GM19043 (cell line): Measurements from ENCODE around the gene TCTN3.
"Not testable (repeated sequence)": the region's sequence is repeated elsewhere in the genome, so short reads cannot be mapped to it uniquely, and the experiment has no call there.

ENCODE experiments used
- ATAC-seq: cut with Tn5 transposase; IDR thresholded peaks from one replicate; pipeline ENCODE4 v1.9.1; 2021; ENCODE audit warnings: low read depth; ENCODE audit not compliant: unreplicated experiment

The TCTN3 gene, protein sequence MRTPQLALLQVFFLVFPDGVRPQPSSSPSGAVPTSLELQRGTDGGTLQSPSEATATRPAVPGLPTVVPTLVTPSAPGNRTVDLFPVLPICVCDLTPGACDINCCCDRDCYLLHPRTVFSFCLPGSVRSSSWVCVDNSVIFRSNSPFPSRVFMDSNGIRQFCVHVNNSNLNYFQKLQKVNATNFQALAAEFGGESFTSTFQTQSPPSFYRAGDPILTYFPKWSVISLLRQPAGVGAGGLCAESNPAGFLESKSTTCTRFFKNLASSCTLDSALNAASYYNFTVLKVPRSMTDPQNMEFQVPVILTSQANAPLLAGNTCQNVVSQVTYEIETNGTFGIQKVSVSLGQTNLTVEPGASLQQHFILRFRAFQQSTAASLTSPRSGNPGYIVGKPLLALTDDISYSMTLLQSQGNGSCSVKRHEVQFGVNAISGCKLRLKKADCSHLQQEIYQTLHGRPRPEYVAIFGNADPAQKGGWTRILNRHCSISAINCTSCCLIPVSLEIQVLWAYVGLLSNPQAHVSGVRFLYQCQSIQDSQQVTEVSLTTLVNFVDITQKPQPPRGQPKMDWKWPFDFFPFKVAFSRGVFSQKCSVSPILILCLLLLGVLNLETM

DNA sequence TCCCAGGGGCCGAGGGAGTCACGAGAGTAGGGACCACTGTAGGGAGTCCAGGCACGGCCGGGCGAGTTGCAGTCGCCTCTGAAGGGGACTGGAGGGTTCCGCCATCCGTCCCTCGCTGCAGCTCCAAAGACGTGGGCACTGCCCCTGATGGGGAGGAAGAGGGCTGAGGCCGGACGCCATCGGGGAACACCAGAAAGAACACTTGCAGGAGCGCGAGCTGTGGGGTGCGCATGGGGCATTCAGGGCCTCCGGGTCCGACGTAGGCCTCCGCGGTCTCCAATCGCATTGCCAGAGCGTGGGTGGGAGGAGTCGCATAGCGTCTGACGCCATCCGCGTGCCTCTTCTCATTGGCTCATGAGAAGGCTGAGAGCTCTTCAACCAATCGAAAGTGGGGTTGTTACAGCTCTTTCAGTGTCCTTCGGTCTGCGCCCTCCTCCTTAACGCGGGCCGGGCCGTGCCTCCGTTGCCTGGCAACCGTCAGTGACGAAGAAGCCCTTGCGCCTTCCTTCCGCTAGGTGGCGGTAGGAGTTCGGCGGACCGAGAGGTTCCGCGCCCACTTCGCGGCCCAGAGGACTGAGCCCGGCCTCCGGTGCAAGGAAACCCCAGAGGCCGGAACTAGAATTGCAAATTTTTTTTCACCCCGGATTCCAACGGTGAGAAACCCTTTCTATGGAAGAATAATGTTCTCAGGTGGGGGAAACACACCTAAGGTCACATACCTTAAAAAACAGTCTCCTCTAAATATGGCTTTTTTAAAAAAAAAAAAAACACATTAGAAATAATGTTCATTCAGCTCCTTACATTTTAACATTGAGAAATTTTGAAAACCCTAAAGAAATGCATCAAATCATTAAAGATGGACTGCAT, at the start of gene TCTN3:
Gene TCTN3, minus strand, starts transcription at position 260 of the 867 bp plus-strand sequence. Its CDS starts 28 bp downstream, at position 232.
- peak; percentile 99 for ATAC-seq

DNA sequence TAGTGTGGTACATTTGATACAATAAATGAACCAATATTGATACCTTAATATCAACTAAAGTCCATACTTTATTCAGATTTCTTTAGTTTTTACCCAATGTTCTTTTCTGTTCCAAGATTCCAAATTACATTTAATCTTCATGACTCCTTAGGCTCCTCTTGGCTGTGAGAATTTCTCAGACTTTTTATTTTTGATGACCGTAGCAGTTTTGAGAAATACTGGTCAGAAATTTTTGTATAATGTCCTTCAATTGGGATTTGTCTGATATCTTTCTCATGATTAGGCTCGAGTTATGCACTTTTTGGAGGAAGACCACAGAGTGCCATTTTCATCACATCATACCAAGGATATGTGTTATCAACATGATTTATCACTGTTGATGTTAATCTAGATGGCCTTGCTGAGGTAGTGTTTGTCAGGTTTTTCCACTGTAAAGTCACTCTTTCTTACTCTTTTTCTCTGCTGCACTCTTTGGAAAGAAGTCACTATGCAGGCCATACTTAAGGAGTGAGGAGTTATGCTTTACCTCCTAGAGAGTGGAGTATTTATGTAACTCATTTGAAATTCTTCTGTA, 49.3 kb upstream of the TCTN3 start:
- no peak for ATAC-seq

DNA sequence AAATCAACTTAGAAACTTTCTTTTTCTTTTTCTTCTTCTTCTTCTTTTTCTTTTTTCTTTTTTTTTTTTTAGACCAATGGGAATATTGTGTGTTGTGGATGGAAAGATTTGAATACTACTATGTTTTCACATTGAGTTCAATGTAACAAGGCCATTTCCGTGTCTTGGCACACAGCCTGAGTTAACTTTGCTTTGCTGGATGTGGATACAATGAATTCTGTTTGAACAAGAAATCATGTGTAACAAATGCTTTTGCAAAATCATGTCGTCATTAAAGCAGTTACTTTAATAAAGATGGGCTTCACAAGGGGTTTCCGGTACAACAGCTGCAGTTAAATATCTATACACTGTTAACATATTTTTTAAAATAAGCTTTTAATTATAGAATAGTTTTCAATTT, 48.8 kb upstream of the TCTN3 start:
- peak; percentile 24 for ATAC-seq

DNA sequence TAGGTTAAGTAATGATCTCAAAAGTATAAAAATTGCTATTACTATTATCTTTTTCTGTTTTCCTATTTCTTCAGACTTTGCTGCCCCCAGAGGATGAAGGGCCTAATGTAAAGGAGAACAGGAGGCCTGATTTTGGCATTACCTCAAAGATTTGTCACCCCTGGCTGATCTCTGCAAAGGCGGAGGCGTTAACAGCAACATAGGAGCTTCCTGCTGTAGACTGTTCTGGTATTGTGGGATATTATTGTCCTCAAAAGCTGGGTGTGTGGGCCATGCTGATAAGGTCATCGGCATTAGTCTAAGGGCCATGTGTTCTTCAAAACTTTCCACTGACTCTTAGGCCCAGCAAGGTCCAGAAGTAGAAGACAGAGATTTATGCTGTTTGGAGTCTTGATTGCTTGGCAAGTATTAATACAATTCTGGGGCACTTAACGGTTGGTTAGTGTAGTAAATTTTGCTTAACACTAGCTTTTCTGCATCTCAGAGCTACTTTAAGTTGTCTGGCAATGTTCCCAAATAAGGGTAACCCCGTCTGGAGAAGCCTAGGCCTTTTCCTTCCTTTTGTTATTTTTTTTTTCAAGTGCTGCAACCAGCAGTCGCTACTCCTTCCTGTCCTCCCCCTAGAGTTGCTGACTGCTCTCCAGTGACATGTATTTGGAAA, 48.2 kb upstream of the TCTN3 start:
- peak; percentile 74 for ATAC-seq

DNA sequence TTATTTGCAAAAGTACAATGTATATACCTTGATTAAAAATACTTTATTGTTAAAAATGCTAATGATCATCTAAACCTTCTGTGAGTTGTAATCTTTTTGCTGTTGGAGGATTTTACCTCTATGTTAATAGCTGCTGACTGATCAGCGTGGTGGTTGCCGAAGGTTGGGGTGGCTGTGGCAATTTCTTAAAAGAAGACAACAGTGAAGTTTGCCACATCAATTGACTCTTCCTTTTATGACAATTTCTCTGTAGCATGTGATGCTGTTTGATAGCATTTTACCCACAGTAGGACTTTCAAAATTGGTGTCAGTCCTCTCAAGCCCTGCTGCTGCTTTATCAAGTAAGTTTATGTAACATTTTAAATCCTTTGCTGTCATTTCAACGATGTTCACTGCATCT, 45.3 kb upstream of the TCTN3 start:
- no peak for ATAC-seq

DNA sequence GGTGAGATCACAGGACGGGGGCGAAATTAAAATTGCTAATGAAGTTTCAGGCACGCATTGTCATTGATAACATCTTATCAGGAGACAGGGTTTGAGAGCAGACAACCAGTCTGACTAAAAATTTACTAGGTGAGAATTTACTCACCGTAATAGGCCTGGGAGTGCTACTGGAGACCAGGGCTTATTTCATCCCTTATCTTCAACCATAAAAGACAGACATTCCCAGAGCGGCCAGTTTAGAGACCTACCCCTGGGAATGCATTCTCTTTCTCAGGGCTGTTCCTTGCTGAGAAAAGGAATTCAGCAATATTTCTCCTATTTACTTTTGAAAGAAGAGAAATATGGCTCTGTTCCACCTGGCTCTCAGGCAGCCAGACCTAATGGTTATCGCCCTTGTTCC, 39.2 kb upstream of the TCTN3 start:
- ATAC-seq, result not testable (repeated sequence)

DNA sequence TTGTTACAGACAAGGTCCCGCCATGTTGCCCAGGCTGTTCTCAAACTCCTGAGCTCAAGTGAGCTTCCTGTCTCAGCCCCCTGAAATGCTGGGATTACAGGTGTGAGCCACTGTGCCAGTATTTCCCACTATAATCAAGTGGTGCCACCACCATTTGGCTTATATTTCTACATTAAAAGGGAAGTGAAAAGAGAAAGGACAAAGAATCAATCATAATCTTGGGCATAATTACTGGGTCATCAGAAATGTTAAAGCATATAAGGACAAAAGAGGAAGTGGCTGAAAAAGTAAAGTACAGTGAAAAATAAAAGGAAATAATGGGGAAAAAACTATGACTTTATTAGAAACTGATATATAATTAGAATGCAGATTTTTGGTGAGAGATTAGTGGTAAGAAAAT, 36.5 kb upstream of the TCTN3 start:
- no peak for ATAC-seq

DNA sequence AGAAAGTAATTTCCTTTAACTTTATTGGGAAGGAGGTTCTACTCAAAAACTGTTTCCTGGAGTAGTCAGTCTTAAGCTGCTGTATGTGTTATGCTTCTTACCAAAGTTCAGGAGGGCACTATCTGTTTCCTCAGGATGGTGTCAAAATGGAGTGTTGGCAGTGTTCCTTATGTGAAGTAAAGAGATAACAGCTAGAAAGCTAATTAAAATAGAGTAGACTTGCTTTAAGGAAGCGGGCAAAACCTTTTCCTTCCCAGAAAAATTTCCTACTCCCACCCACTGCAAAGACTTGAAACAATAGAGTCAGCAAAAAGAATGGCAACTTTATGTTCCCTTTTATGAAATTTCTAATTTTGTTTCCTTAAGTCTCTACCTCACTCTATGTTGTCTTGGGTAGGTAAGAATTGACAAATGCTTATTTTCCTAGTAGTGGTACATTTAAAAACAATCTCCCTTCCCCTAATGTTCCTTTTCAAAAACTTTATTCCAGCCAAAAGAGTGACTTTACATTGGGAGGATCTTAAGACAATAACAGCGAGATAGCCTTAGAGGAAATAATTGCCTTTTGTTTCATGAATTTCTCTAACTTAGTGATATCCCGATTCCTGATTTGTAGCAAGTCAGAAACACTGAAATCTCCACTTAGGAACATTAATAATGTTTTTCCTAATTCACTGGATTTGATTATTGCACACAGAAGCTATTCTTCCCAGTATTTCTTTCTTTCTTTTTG, 35.8 kb upstream of the TCTN3 start:
- no peak for ATAC-seq

DNA sequence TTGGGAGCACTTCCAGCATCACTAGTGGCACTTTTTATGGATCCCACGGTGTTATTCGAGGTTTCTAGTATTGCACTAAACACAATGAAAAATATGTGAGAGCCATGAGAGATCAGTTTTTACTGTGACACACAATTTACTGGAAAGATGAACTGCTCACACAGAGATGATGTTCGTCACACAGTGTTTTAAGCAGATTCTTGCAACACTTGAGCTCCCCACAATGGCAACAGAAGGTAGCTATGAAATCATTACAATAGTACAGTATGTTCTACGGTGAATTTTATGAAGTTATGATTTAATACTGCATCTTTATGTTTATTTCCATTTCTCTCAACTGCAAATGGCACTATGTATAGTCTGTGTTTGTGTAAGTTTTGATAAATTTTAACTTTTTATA, 34.8 kb upstream of the TCTN3 start:
- no peak for ATAC-seq

DNA sequence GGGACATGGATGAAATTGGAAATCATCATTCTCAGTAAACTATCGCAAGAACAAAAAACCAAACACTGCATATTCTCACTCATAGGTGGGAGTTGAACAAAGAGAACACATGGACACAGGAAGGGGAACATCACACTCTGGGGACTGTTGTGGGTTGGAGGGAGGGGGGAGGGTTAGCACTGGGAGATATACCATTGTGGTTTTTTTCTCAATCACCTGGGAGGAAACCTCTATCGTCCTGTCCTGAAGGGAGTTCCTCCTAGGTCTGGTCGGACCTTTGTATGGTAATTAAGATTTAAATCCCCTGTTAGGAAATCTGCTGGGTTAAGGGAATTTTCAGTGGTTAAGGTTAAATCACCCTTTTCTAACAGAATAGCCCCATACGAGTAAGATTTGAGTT, 28.8 kb upstream of the TCTN3 start:
- ATAC-seq, result not testable (repeated sequence)

DNA sequence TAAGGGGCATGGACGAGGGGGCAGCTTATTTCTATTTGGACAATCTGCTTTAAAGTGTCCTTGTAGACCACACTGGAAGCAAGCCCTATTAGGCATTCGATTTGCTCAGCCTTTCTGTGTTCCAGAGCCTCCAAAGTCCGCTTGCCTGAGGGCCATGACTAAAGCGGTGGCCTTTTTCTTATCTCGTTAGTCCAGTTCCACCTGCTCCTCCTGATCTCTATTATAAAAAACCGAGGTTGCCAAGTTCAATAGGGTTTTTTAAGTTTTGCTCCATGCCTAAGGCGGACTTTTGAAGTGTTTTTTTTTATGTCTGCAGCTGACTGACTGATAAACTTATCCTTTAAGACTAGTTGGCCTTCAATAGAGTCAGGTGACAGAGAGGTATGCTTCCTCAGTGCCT, 27.0 kb upstream of the TCTN3 start:
- ATAC-seq, result not testable (repeated sequence)

DNA sequence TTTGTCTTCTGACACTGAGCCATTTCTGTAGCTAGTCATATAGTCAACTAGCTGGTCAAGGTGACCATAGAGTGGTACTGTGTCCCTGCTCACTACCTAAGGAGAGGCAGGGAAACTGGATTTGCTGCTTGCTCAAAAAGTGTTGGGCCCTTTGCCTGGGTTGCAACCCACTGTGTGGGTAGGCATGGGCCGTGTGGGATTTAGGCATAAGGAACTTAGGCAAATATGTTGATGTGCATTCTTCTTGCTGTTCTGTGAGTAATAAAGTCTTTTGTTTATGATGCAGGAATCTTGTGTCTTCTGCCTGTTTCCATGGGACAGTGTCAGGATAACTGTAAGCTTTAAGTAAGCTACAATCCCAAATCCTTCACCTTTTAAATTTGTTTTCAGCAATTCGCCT, 23.1 kb upstream of the TCTN3 start:
- no peak for ATAC-seq

DNA sequence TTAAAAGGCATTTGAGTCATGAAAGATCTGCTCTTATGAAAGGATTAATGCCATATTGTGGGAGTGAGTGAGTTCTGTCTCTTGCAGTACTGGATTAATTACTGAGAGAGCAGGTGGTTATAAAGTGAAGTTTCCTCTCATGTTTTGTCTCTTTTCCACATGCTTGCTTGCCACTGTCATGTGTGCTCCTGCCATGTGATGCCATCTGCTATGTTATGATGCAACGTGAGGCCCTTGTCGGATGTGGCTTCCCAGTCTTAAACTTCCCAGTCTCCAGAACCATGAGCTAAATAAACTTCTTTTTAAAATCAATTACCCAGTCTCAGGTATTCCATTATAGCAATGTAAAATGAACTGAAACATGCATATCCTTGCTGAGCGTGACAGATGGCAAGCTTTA, 22.7 kb upstream of the TCTN3 start:
- ATAC-seq, result no peak

DNA sequence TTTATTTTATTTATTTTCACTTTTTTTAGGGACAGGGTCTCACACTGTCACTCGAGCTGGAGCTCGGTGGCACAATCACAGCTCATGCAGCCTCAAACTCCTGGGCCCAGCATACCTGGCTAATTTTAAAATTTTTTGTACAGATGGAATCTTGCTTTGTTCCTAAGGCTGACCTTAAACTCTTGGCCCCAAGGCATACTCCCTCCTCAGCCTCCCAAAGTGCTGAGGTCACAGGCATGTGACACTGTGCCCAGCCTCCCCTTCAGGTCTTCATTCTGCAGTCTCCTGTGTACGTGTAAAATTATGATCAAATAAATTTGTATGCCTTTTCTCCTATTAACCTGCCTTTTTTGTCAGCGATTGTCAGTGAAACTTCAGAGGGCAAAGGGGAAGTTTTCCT, 17.8 kb upstream of the TCTN3 start:
- no peak for ATAC-seq

DNA sequence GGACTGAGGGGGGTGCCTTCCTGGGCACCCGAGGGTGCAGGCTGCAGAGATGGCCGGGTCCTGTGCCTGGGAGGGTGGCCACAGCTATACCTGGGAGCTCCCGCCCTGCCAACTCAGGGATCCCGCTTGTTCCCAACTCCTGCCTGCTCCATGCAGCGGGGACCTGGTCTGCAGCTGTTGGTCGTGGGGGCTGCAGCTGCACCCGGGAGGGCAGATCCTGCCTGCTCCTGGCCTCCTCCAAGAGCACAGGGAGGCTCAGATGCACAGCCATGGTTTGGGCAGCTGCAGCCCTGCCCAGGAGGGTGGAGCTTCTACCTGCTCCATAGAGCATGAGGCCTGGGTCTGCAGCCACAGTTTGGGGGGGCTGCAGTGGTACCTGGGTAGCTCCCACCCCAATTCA, 13.3 kb upstream of the TCTN3 start:
- ATAC-seq, result no peak

DNA sequence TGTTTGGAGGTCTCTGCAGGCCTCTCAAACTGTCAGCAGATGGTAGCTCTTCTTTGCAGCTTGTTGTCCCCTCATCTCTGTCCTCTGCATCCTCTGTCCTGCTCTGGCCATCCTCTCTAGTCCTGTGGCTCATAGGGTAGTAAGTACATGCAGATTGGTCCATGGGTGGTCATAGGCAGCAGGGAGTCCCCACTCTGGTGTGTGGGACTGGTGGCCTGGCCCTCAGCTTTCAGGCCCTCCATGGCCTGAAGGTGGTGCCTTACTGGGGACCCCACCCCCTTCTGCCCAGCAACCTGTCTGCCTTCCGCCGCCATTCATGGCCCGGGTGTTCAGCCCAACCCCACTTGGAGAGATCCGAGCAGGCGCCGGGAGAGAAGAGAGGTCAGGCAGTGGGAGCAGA, 12.8 kb upstream of the TCTN3 start:
- ATAC-seq, result no peak

DNA sequence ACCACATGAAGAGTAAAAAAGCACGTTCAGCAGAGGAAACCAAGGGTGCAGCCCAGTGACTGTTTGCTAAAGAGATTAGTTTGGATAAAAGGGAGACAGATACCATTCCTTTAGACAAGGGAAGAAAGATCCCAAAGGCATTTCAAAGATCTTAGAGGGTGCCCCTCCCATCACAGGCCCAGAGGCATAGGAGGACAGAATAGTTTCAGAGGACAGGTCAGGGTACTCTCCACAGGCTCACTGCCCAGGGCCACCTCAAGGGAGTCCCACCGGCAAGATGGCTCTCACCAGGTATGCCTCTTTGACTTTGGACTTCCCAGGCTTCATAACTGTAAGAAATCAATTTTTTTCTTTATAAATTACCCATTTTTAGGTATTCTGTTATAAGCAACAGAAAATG, 4.7 kb upstream of the TCTN3 start:
- no peak for ATAC-seq

DNA sequence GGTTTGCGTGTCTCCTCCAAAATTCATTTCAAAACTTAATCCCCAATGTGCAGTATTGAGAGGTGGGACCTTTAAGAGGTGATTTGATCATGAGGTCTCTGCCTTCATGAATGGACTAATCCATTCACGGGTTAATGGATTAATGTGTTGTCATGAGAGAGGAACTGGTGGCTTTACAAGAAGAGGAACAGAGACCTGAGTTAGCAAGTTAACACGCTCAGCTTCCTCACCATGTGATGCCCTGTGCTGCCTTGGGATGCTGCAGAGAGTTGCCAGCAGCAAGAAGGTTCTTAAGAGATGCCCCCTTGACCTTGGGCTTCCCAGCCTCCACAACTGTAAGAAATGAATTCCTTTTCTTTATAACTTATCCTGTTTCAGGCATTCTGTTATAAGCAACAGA, 3.7 kb upstream of the TCTN3 start:
- peak; percentile 30 for ATAC-seq

DNA sequence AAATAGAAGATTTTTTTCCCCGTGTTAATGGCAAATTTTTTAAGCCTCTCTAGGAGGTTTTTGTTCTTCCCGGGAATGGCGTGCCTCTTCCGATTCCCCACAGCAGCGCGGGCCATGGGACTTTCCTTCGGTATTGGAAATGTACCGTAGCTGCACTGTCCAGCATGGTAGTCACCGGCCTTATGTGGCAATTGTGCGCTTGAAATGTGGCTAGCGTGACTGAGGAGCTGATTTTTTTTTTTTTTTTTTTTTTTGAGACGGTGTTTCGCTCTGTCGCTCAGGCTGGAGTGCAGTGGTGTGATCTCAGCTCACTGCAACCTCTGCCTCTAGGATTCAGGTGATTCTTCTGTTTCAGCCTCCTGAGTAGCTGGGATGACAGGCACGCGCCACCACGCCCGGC, 938 bp upstream of the TCTN3 start:
- ATAC-seq, result no peak
